Fibroblast of mammary gland (primary cell): ENCODE results near the gene POU2AF3.

Experiments
- DNase-seq: peaks from one replicate; pipeline ENCODE4 v3.0.0-alpha.2; 2010; ENCODE audit warnings: low read depth
- H3K4me3 ChIP-seq: 2 replicates; pipeline ENCODE4 v1.5.1; 2011; ENCODE audit warnings: low read depth, mild to moderate bottlenecking, low read length, moderate library complexity; ENCODE audit not compliant: control insufficient read depth
- CTCF ChIP-seq: conservative IDR thresholded peaks from 2 replicates; pipeline ENCODE4 v1.5.1; 2011; ENCODE audit warnings: low read depth, low read length, inconsistent platforms; ENCODE audit not compliant: control insufficient read depth, insufficient read depth

The POU2AF3 gene

DNA sequence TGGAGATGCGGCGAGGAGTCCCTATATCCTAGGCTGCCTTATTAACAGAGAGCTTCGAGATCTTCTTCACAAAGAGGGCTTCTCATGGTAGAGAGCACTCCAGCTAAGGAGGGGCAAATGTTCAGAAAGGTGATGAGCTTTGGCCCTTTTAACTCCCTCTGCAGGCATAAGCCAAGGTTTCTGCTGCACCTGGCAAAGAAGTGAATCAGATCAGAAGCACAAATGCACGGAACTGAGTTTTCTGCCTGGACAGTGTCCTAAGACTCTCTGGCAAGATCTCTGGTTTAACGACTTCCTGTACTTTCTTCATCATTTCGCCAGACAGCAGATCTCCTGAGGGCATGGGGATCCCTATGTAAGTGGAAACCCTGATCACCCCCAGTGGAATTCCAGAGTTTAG lies 37.2 kb downstream of the POU2AF3 start:
- DNase-seq, result peak; percentile 29
- TF ChIP-seq CTCF, result no peak
- H3K4me3 ChIP-seq, result no peak overlapping the region

DNA sequence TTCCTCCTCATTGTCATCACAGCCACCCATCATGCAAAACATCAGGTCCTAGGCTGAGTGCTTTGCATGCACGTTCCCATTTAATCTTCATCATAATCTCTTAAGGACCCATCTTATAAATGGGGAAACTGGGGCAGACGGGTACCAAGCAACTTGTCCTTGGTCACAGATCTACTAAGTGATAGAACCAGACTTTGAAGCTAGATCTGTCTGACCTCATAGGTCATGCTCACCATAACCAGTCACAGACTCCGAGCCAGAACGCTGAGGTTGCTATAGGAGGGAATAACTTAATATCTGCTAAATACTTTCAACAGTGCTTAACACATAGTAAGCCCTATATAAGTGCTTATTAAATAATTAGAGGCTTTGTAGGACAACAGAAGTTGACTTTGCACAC lies 37.7 kb downstream of the POU2AF3 start:
- H3K4me3 ChIP-seq, result no peak overlapping the region
- TF ChIP-seq CTCF, result no peak
- DNase-seq, result no peak

DNA sequence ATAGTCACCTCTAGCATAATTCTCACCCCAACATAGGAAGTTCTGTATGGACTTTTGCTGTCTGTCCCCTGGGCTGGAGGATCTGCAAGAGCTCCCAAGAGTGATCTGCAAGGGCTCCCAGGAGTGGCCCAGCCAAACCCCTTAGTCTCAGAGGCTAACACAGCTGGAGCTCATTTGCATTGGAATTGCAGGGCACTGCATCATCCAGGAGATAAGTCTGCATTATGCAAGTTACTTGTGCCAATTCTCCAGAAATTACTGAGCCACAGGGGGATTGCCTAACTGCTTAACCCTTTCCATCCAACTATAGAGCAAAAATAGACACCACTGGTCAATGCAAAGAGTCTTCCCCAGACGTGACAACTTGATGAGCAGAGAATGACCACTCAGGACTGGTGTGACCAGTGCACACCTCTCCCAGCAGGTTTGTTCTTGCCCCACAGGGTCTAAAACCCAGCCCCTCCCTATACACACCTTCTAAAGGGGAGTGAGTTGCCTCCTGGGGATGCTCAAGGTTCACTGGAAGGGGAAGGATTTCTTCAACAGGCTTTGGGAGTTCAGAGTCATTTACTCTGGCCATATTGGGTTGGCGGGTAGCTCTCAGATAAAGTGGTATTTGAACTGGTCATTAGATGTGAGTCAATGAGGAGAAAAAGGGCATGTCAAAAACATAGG lies 38.4 kb downstream of the POU2AF3 start:
- DNase-seq, result peak; percentile 93
- TF ChIP-seq CTCF, result no peak
- H3K4me3 ChIP-seq, result no peak overlapping the region

- no peak for DNase-seq
- no peak for TF ChIP-seq CTCF
- H3K4me3 ChIP-seq, result no peak overlapping the region
Measured at GRCh38 chr11:111339758-111340388, 41.5 kb downstream of the POU2AF3 start.

- TF ChIP-seq CTCF, result no peak
- no peak overlapping the region for H3K4me3 ChIP-seq
- DNase-seq, result no peak
Measured at GRCh38 chr11:111342329-111342728, 44.0 kb downstream of the POU2AF3 start.

DNA sequence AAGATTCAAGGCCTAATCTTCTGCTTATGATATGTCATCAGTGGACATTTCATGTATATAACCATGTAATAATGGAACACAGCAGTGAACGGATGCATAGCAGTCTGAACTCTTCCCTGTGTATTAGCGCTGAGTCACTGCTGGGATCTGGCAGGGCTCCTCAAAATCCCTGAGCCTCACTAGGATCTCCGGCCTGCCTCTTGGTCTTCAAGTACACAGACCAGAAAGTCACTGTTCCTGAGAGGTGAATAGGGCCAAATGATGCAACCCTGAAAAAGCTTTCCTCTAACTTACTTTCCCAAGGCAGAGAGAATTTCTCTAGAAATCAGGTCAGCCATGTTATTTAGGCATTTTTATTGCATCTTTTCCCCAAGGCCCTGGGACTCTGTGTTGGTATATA lies 45.7 kb downstream of the POU2AF3 start:
- peak; percentile 96 for DNase-seq
- no peak for TF ChIP-seq CTCF
- H3K4me3 ChIP-seq, result no peak overlapping the region
